GM19468 (cell line): ENCODE data around the gene LRFN5.
"Not testable (repeated sequence)": the region's sequence is repeated elsewhere in the genome, so short reads cannot be mapped to it uniquely, and the experiment has no call there.

Experiments
- ATAC-seq: cut with Tn5 transposase; IDR thresholded peaks from one replicate; pipeline ENCODE4 v1.9.1; 2021; ENCODE audit warnings: mild to moderate bottlenecking, moderate library complexity, moderate number of reproducible peaks; ENCODE audit not compliant: unreplicated experiment; ENCODE audit errors: extremely low read depth

Gene LRFN5

GRCh38 chr14:41872931-41873685 lies 266.4 kb downstream of the LRFN5 start:
- ATAC-seq = no peak

GRCh38 chr14:41873686-41874317 lies 267.1 kb downstream of the LRFN5 start:
- no peak for ATAC-seq

- ATAC-seq = no peak
Observed at GRCh38 chr14:41875116-41875515, 268.4 kb downstream of the LRFN5 start.

GRCh38 chr14:41878321-41878720 lies 271.6 kb downstream of the LRFN5 start:
- no peak for ATAC-seq

- no peak for ATAC-seq
Observed at GRCh38 chr14:41891624-41892023, 284.9 kb downstream of the LRFN5 start.

GRCh38 chr14:41899416-41899815 lies 292.7 kb downstream of the LRFN5 start:
- no peak for ATAC-seq

GRCh38 chr14:41900644-41901043 lies 294.0 kb downstream of the LRFN5 start:
- no peak for ATAC-seq

GRCh38 chr14:41901089-41901488 lies 294.4 kb downstream of the LRFN5 start:
- ATAC-seq = no peak

- ATAC-seq = no peak
Observed at GRCh38 chr14:41905394-41905964, 298.8 kb downstream of the LRFN5 start.

GRCh38 chr14:41911155-41911554 lies 304.5 kb downstream of the LRFN5 start:
- not testable (repeated sequence) for ATAC-seq

GRCh38 chr14:41913398-41913797 lies 306.7 kb downstream of the LRFN5 start:
- ATAC-seq = no peak

- no peak for ATAC-seq
Observed at GRCh38 chr14:41915732-41916131, 309.1 kb downstream of the LRFN5 start.

- no peak for ATAC-seq
Observed at GRCh38 chr14:41916313-41916712, 309.6 kb downstream of the LRFN5 start.

GRCh38 chr14:41925409-41925808 lies 318.7 kb downstream of the LRFN5 start:
- ATAC-seq = no peak

- no peak for ATAC-seq
Observed at GRCh38 chr14:41950428-41951151, 343.9 kb downstream of the LRFN5 start.
